PC-9 (cell line): Measurements from ENCODE around the gene WNT8A.

Experiments
- EZH2 ChIP-seq: fragments of 200-600 bp; sonication (generic); IDR thresholded peaks from 2 replicates; pipeline ENCODE4 v1.8.0; 2017; ENCODE audit warnings: antibody characterized with exemption, low read depth
- TF ChIP-seq, protein P1 (sequence below): fragments of 200-600 bp; sonication (generic); conservative IDR thresholded peaks from 2 replicates; pipeline ENCODE4 v1.6.1; 2017; ENCODE audit warnings: mixed run types, antibody characterized with exemption, mild to moderate bottlenecking, moderate library complexity

DNA sequence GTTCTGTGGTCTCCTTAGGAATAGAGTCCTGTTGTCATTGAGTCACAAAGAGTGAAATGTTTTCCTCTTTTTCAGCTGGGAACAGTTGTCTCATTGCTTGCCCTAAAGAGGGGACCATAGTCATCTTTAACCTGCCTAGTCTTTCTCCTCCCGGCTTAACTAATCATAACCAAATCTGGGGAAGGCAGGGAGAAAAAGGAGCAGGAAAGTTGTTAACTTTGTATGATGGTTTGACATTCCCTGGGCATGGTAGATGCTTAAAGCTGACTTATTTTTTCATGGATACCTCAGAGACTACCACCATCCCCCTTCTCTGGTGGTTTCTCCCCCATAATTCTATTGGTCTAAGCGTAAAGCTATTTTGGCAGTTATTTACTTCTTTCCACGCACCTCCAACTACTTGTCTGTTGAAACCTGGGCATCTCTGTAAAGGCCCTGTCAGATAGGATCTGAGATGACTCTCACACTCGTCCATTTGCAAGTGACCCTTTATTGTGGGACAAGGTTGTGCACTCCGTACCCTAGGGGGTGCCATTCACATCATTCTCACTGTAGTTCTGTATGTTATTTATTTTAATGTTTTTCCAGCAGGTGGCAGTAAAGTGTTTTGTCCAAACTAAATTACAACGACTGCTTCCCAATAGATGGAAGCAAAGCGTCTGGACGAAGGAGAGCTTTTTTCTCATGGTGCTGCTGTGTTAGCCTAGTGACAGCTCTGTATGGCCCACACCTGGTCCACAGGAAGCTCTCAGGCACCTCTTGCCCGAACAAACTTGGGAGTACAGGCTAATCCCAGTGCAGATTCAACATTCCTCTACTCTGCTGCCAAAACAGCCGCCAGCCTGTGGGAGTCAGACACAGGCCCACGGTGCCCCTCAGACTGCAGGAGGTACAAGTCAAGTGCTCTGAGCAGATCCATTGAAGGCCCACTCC lies 48.0 kb upstream of the WNT8A start:
- TF ChIP-seq, protein P1, sequence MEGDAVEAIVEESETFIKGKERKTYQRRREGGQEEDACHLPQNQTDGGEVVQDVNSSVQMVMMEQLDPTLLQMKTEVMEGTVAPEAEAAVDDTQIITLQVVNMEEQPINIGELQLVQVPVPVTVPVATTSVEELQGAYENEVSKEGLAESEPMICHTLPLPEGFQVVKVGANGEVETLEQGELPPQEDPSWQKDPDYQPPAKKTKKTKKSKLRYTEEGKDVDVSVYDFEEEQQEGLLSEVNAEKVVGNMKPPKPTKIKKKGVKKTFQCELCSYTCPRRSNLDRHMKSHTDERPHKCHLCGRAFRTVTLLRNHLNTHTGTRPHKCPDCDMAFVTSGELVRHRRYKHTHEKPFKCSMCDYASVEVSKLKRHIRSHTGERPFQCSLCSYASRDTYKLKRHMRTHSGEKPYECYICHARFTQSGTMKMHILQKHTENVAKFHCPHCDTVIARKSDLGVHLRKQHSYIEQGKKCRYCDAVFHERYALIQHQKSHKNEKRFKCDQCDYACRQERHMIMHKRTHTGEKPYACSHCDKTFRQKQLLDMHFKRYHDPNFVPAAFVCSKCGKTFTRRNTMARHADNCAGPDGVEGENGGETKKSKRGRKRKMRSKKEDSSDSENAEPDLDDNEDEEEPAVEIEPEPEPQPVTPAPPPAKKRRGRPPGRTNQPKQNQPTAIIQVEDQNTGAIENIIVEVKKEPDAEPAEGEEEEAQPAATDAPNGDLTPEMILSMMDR = peak; percentile 87
- no peak for TF ChIP-seq EZH2
